CD14-positive monocyte (primary cell): ENCODE results near the gene CDH4. TPM values are rescaled to one million over a fixed set of nuclear protein-coding genes. Genes with fewer than 3 reads are reported as not detected.

Source experiments
- DNase-seq, 3 donors: peaks; one replicate each; pipeline ENCODE4 v3.0.0-alpha.2; 2011 to 2022
- H2AFZ ChIP-seq: 2 replicates; pipeline ENCODE4 v1.6.0; 2012; ENCODE audit warnings: mild to moderate bottlenecking, low read depth, low read length, inconsistent platforms; ENCODE audit not compliant: insufficient read depth, poor library complexity, severe bottlenecking
- H3K27ac ChIP-seq, 2 donors: 1 replicate in 1 of 2; 2 replicates in 1 of 2; pipeline ENCODE4 v1.5.1; 2012 to 2013; ENCODE audit warnings: low read length in 2 of 2, control low read depth in 1 of 2, inconsistent platforms in 1 of 2, low read depth in 1 of 2, mild to moderate bottlenecking in 1 of 2
- H3K27me3 ChIP-seq, 2 donors: one replicate each; pipeline versions ENCODE4 v1.6.0 to v1.6.1; 2011 to 2013; ENCODE audit warnings: low read length in 2 of 2; ENCODE audit not compliant: control insufficient read depth in 2 of 2, insufficient read depth in 2 of 2
- H3K36me3 ChIP-seq, 2 donors: replicated peaks in 1 of 2; 1 replicate in 1 of 2; 2 replicates in 1 of 2; pipeline versions ENCODE4 v1.5.1 to v1.6.1; 2012 to 2013; ENCODE audit warnings: low read length in 2 of 2, control low read depth in 1 of 2, inconsistent platforms in 1 of 2, mild to moderate bottlenecking in 1 of 2; ENCODE audit not compliant: insufficient read depth in 2 of 2, control insufficient read depth in 1 of 2
- H3K4me1 ChIP-seq, 2 donors: 1 replicate in 1 of 2; 2 replicates in 1 of 2; pipeline versions ENCODE4 v1.5.1 to v1.6.1; 2012 to 2013; ENCODE audit warnings: low read length in 2 of 2, control low read depth in 1 of 2, inconsistent platforms in 1 of 2, mild to moderate bottlenecking in 1 of 2, moderate library complexity in 1 of 2; ENCODE audit not compliant: insufficient read depth in 2 of 2, control insufficient read depth in 1 of 2
- H3K4me2 ChIP-seq: replicated peaks from 2 replicates; pipeline ENCODE3; 2012; ENCODE audit warnings: low read length, moderate library complexity, mild to moderate bottlenecking; ENCODE audit not compliant: poor library complexity, severe bottlenecking; ENCODE audit errors: extremely low read depth
- H3K4me3 ChIP-seq, 3 experiments: fragments of 200-600 bp in 1 of 3; sonication (generic) in 1 of 3; replicated peaks in 1 of 3; 1 replicate in 2 of 3; 2 replicates in 1 of 3; pipeline ENCODE4 v1.5.1; 2011 to 2013; ENCODE audit warnings: low read length in 3 of 3, mild to moderate bottlenecking in 3 of 3, control low read depth in 2 of 3, low read depth in 2 of 3, inconsistent platforms in 1 of 3, moderate library complexity in 1 of 3
- H3K79me2 ChIP-seq: 2 replicates; pipeline ENCODE4 v1.6.0; 2012; ENCODE audit warnings: mild to moderate bottlenecking, control low read depth, inconsistent platforms, low read length, moderate library complexity; ENCODE audit not compliant: insufficient read depth
- H3K9ac ChIP-seq: 2 replicates; pipeline ENCODE4 v1.6.0; 2017; ENCODE audit warnings: low read length, mild to moderate bottlenecking; ENCODE audit not compliant: insufficient read depth, poor library complexity, severe bottlenecking
- H3K9me3 ChIP-seq, 2 donors: replicated peaks in 1 of 2; 1 replicate in 1 of 2; 2 replicates in 1 of 2; pipeline versions ENCODE4 v1.5.1 to v1.6.1; 2012 to 2013; ENCODE audit warnings: low read length in 2 of 2, control low read depth in 1 of 2; ENCODE audit not compliant: control insufficient read depth in 1 of 2, insufficient read depth in 1 of 2
- H4K20me1 ChIP-seq: 2 replicates; pipeline ENCODE4 v1.6.0; 2012; ENCODE audit warnings: mild to moderate bottlenecking, low read length, control low read depth, moderate library complexity; ENCODE audit not compliant: insufficient read depth
- H3K27ac Mint-ChIP-seq, 7 donors: one replicate each; pipeline ENCODE4 v1.8.0; 2020; ENCODE audit warnings: mild to moderate bottlenecking in 7 of 7, mixed read lengths in 7 of 7, moderate library complexity in 6 of 7, inconsistent platforms in 2 of 7
- H3K27me3 Mint-ChIP-seq, 3 donors: one replicate each; pipeline ENCODE4 v1.8.0; 2021 to 2022; ENCODE audit warnings: low read depth in 3 of 3, mild to moderate bottlenecking in 3 of 3, mixed read lengths in 3 of 3, moderate library complexity in 3 of 3, inconsistent platforms in 1 of 3
- H3K36me3 Mint-ChIP-seq, 2 donors: one replicate each; pipeline ENCODE4 v1.8.0; 2020; ENCODE audit warnings: mixed read lengths in 2 of 2, inconsistent platforms in 1 of 2, mild to moderate bottlenecking in 1 of 2
- H3K4me1 Mint-ChIP-seq: one replicate; pipeline ENCODE4 v1.8.0; 2020; ENCODE audit warnings: mild to moderate bottlenecking, mixed read lengths
- H3K4me3 Mint-ChIP-seq, 2 donors: one replicate each; pipeline ENCODE4 v1.8.0; 2020; ENCODE audit warnings: mild to moderate bottlenecking in 2 of 2, mixed read lengths in 2 of 2, moderate library complexity in 1 of 2
- H3K9me3 Mint-ChIP-seq, 7 donors: one replicate each; pipeline ENCODE4 v1.8.0; 2020 to 2022; ENCODE audit warnings: mixed read lengths in 7 of 7, mild to moderate bottlenecking in 6 of 7, moderate library complexity in 6 of 7, inconsistent platforms in 2 of 7
- WGBS: methylation state at CpG from one replicate; pipeline ENCODE4 v1.1.5; 2013; ENCODE audit warnings: missing lambda C conversion rate; ENCODE audit not compliant: insufficient coverage; 5-methylcytosine and 5-hydroxymethylcytosine counted together
- intact Hi-C, 2 donors: fragments of 100-400 bp; cut with micrococcal nuclease; formaldehyde crosslinking; loops; one replicate each; pipeline versions ENCODE4 v1.15.0 to v1.15.1; 2023
- polyA plus RNA-seq, 3 donors: library from polyadenylated mRNA; depleted of rRNA in 1 of 3; unstranded in 2 of 3; stranded (reverse) in 1 of 3; fragments of 300-500 nt in 2 of 3; fragments of >200 nt in 1 of 3; fragmentation: Illumina TruSeq in 2 of 3; gene quantifications; 1 replicate in 2 of 3; 2 replicates in 1 of 3; pipeline ENCODE4 v1.2.3, GENCODE V29; 2012 to 2021
- TF ChIP-seq, protein P1 (sequence below): fragments of 200-600 bp; IDR thresholded peaks from one replicate; pipeline ENCODE4 v1.8.0; 2022; ENCODE audit warnings: antibody characterized with exemption, mild to moderate bottlenecking

The CDH4 gene
- polyA plus RNA-seq, 3 donors: not detected

DNA sequence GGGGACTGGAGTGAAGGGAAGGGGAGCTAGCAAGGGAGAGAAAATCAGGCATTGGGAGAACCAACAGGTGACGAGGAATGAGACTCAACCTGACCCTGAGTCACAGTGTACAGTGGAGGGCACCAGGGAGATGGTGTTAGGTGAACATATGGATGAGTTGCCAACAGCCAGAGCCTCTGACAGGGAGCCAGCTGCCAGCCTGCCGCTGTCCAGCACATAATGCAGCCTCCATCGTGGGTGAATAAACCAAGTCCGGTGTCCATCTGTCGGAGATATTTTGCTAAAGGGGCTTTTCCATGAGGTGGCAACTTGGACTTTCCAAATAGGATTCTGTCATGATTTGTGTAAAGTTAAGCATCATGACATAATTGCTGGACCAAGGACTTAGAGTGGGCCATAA, 88.1 kb downstream of the CDH4 start:
- Histone ChIP-seq H2AFZ (no peak overlapping the region), H3K4me2 (no peak overlapping the region), H3K9ac (no peak overlapping the region), H3K9me3 (peaks cover 0 to 59% of the 10 kb centered on the region in 2 donors), H3K4me3 (no peak overlapping the region), H3K4me1 (no peaks in the 10 kb centered on the region), H3K79me2 (no peaks in the 10 kb centered on the region), H3K36me3 (no peaks in the 10 kb centered on the region), H4K20me1 (no peaks in the 10 kb centered on the region), H3K27ac (no peak overlapping the region), H3K27me3 (no peaks in the 10 kb centered on the region)
- intact Hi-C loops: no loop called here
- Mint-ChIP-seq H3K4me1 (no peaks in the 10 kb centered on the region), H3K4me3 (no peak overlapping the region), H3K27ac (no peak overlapping the region), H3K36me3 (no peaks in the 10 kb centered on the region), H3K9me3 (peaks cover 0 to 26% (median 13%) of the 10 kb centered on the region in 7 donors), H3K27me3 (peaks cover 0 to 3% (median 2%) of the 10 kb centered on the region in 3 donors)
- DNase-seq: no peak
- 91% methylated on average over 5 of the region's 5 CpGs for WGBS
- TF ChIP-seq, protein P1, sequence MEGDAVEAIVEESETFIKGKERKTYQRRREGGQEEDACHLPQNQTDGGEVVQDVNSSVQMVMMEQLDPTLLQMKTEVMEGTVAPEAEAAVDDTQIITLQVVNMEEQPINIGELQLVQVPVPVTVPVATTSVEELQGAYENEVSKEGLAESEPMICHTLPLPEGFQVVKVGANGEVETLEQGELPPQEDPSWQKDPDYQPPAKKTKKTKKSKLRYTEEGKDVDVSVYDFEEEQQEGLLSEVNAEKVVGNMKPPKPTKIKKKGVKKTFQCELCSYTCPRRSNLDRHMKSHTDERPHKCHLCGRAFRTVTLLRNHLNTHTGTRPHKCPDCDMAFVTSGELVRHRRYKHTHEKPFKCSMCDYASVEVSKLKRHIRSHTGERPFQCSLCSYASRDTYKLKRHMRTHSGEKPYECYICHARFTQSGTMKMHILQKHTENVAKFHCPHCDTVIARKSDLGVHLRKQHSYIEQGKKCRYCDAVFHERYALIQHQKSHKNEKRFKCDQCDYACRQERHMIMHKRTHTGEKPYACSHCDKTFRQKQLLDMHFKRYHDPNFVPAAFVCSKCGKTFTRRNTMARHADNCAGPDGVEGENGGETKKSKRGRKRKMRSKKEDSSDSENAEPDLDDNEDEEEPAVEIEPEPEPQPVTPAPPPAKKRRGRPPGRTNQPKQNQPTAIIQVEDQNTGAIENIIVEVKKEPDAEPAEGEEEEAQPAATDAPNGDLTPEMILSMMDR: no peak

DNA sequence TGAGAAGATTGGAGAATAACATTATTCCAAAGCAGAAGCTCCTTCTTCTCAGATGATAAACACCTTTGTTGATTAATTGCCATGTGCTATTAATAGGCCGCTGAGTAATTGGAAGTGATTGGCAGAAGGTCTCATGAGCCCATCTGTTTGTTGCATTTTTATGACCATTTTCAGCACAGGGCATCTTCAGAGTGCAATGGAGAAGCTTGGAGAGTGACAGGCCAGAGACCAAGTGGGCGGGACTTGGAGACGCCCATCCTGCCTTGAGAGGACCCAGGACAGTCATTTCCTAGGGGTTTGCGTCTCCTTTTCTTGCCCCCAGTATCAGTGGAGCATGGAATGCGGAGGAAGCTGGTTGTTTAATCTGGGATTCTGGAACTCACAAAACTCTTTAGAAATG, 89.5 kb downstream of the CDH4 start:
- intact Hi-C loops: no loop called here
- no peak for DNase-seq
- H3K4me1 ChIP-seq: no peaks in the 10 kb centered on the region
- no peaks in the 10 kb centered on the region for H3K79me2 ChIP-seq
- H3K9ac ChIP-seq: no peak overlapping the region
- H3K4me3 ChIP-seq: no peak overlapping the region
- no peak overlapping the region for H3K27ac Mint-ChIP-seq
- H3K36me3 Mint-ChIP-seq: no peaks in the 10 kb centered on the region
- WGBS: 96% methylated on average over 4 of the region's 5 CpGs
- no peaks in the 10 kb centered on the region for H3K4me1 Mint-ChIP-seq
- no peak overlapping the region for H3K4me2 ChIP-seq
- H2AFZ ChIP-seq: no peak overlapping the region
- H3K36me3 ChIP-seq: no peaks in the 10 kb centered on the region
- H3K4me3 Mint-ChIP-seq: no peak overlapping the region
- H3K9me3 ChIP-seq: peaks cover 0 to 62% of the 10 kb centered on the region in 2 donors
- no peak overlapping the region for H3K27ac ChIP-seq
- no peaks in the 10 kb centered on the region for H3K27me3 ChIP-seq
- peaks cover 1 to 3% (median 2%) of the 10 kb centered on the region in 3 donors for H3K27me3 Mint-ChIP-seq
- TF ChIP-seq, protein P1: no peak
- H4K20me1 ChIP-seq: no peaks in the 10 kb centered on the region
- H3K9me3 Mint-ChIP-seq: peaks cover 0 to 28% (median 17%) of the 10 kb centered on the region in 7 donors
